C4-2B (cell line): ENCODE measurements around the gene KCNQ1.

Experiments used
- H3K27ac ChIP-seq: fragments of 450-650 bp; 2 replicates; pipeline ENCODE4 v1.5.1; 2017
- CTCF ChIP-seq: fragments of 450-650 bp; conservative IDR thresholded peaks from 2 replicates; pipeline ENCODE4 v1.5.1; 2017; ENCODE audit warnings: mild to moderate bottlenecking
- ZFX ChIP-seq: fragments of 450-650 bp; IDR thresholded peaks from 2 replicates; pipeline ENCODE4 v1.6.1; 2017

KCNQ1 gene

GRCh38 chr11:2444821-2445745 lies at the start of gene KCNQ1:
TSS of gene KCNQ1 (plus strand) at chr11:2445008. CDS start at chr11:2445099, 91 bp downstream.
- H3K27ac ChIP-seq: peak within 1 kb of the TSS; percentile 42

GRCh38 chr11:2395211-2395730 lies 49.5 kb upstream of the KCNQ1 start:
- no peak overlapping the region for H3K27ac ChIP-seq
- TF ChIP-seq CTCF (no peak), ZFX (no peak)

More at GRCh38 chr11:2444821-2445745, at the start of gene KCNQ1:
- no peak for TF ChIP-seq CTCF
- peak; percentile 52; the same call in 1 of the 2 replicates for TF ChIP-seq ZFX

GRCh38 chr11:2395856-2396255 lies 49.0 kb upstream of the KCNQ1 start:
- no peak for TF ChIP-seq ZFX
- no peak overlapping the region for H3K27ac ChIP-seq

- H3K27ac ChIP-seq: no peak overlapping the region
Measured at GRCh38 chr11:2396471-2396870, 48.3 kb upstream of the KCNQ1 start.

GRCh38 chr11:2397005-2397404 lies 47.8 kb upstream of the KCNQ1 start:
- TF ChIP-seq ZFX (no peak), CTCF (no peak)
- H3K27ac ChIP-seq: no peak overlapping the region

More at GRCh38 chr11:2396471-2396870, 48.3 kb upstream of the KCNQ1 start:
- TF ChIP-seq CTCF (no peak), ZFX (no peak)

DNA sequence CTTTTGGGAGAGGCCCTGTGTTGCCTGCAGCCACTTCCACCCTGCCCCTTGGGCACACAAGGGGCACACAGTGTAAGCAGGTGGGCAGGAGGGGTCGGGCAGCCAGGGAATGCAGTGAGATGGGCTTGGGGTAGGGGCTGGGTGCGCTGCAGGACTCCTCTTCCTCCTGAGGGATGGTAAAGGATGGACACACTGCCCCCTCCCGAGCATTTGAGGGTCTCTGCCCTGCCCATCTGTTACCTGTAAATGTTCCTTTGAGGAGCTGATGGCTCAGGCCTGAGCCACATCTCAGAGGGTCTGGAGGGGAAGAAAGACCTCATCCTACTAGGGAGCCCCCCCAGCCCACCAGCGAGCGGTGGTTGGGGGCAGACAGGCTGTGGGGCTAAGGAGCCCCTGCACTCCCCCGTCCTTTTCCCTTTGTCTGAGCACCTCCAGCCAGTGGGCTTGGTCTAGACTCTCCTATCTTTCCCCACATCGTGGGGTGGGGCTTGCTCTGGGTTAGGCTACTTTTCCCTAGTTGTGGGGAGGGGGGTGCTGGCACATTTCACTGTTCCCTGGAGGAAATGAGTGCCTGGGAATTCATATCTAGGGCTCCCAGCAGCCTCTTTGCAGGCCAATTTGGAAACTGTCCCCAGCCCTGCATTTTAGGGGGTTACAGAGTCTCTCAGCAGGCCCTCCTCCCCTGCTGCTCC lies 46.0 kb upstream of the KCNQ1 start:
- TF ChIP-seq ZFX: no peak
- no peak for TF ChIP-seq CTCF
- peak overlapping the region; percentile 89 for H3K27ac ChIP-seq

DNA sequence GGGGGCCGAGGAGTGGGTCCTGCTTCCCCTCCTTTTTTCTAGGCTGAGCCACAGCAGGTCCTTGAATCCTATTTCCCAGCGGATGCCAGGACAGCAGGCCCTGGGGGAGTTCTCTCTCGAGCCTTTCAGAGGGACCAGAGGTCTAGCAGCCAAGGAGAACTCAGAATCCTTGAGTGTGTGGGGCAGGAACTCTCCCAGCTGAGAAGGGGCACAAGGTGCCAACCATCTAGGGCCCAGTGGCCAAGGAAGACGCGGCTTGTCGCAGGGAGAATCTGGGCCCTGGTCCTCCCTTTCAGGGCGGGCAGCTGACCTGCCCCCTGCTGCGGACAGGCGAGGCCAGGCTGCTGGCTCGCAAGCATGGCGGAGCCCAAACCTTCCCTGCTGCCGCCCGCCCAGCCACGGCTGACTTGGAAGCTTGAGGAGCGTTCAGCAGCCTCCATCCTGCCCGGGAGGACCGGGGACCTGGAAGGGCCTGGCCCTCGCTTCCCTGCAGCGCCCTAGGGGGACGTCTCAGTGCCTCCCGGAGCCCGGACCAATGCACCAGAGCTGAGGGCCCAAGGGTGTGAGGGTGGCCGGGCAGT lies 45.2 kb upstream of the KCNQ1 start:
- peak overlapping the region; percentile 89 for H3K27ac ChIP-seq
- TF ChIP-seq ZFX: peak; percentile 45; the same call in 1 of the 2 replicates
- no peak for TF ChIP-seq CTCF
